Measurements from ENCODE around the gene SLC22A1. TPM values are rescaled to one million over a fixed set of nuclear protein-coding genes. Genes with fewer than 3 reads are reported as not detected.
"Not testable (repeated sequence)": the region's sequence is repeated elsewhere in the genome, so short reads cannot be mapped to it uniquely, and the experiment has no call there.

The SLC22A1 gene
- polyA plus RNA-seq, 2 of the 4 experiments (the other 2 are of a cell fraction): 2.1 TPM

DNA sequence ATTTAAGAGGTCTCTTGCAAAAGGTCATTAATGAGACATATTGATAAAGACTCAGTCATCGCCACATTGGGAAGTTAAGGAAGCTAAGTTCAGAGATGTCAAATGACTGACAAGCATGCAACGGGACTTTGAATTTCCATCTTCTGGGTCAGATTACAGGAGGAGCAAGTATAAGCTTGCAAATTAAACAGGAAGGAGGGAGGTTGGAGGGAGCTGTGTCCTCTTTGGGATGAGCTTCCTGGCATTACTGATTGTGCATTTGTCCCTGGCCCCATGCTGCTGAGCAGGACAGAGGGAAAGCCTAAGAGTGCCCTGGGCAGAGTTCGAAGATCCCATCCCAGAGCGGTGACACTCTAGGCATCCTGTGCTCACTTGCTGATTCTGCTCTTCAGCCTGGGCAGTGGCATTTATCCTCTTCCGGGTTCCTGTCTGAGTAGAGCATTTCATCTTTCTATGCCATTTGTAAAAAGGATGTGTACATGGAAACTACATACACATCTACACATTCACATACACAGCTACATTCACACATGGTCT is 40.5 kb downstream of the SLC22A1 start:
- no peak overlapping the region for H3K4me3 ChIP-seq
- no peak overlapping the region for H3K27ac ChIP-seq
- DNase-seq (ENCODE audit: low read depth in 1 of 2, low spot score in 1 of 2) (no peak), FAIRE-seq (no peak), ATAC-seq (no peak)
- ChIA-PET CTCF (interaction anchor here (1.2 to 1.5 kb wide), 3 partner anchors 14 to 294 kb away, joined by 3 to 4 read pairs (median 3); no protein-coding TSS in a partner anchor), POLR2A (no interaction called here)
- WGBS (ENCODE audit: missing lambda C conversion rate): 93% methylated on average over 5 of the region's 5 CpGs
- H3K9me3 ChIP-seq: no peaks in the 10 kb centered on the region
- no peak overlapping the region for H3K4me2 ChIP-seq
- peaks cover 10% of the 10 kb centered on the region for H3K4me1 ChIP-seq
- TF ChIP-seq PHF8 (IDR thresholded peaks at IDR 0.05; ENCODE audit: borderline replicate concordance, low read depth) (no peak), SMC3 (IDR thresholded peaks at IDR 0.05) (no peak)

DNA sequence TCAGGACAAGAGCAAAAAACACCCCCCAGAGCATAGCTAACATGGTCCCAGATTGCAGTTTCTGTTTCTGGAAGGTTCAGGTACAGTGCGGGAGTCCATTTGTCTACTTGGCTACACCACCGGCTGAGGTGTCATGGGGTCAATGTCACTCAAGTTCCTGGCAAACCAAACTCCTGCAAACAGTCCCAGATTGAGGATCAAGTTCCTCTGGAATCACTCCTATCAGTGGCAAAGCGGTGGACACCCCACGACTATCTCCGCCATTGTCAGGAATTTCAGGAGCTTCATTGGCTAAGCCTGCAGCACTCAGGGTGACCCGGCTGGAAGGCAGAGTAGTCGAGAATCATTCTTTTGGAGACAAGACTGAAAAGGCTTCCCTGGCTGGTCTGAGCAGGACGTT is 41.8 kb downstream of the SLC22A1 start:
- ATAC-seq (no peak), FAIRE-seq (no peak), DNase-seq (ENCODE audit: low read depth in 1 of 2, low spot score in 1 of 2) (no peak)
- POLR2A ChIA-PET: no interaction called here
- WGBS (ENCODE audit: missing lambda C conversion rate): 84% methylated on average over 8 of the region's 8 CpGs
- Histone ChIP-seq H3K27ac (no peak overlapping the region), H3K4me3 (no peak overlapping the region), H3K9me3 (no peaks in the 10 kb centered on the region), H3K4me1 (peaks cover 10% of the 10 kb centered on the region), H3K4me2 (no peak overlapping the region)
- TF ChIP-seq BHLHE40 (IDR thresholded peaks at IDR 0.05; ENCODE audit: low read depth, low read length) (no peak), MYC (IDR thresholded peaks at IDR 0.05; ENCODE audit: borderline replicate concordance, low read length) (no peak), ZFP36 (IDR thresholded peaks at IDR 0.05; ENCODE audit: borderline replicate concordance, partially characterized antibody) (no peak), ZC3H11A (IDR thresholded peaks at IDR 0.05) (no peak), GATA3 (IDR thresholded peaks at IDR 0.05; ENCODE audit: borderline replicate concordance) (no peak), TFCP2L1 (CRISPR knock-in tag; IDR thresholded peaks at IDR 0.05) (no peak), RAD21 (conservative IDR thresholded peaks at IDR 0.05 in 1 of 2, IDR thresholded peaks at IDR 0.05 in 1 of 2) (no peak), HOXB5 (CRISPR knock-in tag; IDR thresholded peaks at IDR 0.05) (no peak), MAZ (IDR thresholded peaks at IDR 0.05; ENCODE audit: borderline replicate concordance, low read depth, low read length) (no peak), RCOR1 (IDR thresholded peaks at IDR 0.05; ENCODE audit: low read depth, low read length) (no peak), KDM1A (IDR thresholded peaks at IDR 0.05; ENCODE audit: low read depth) (no peak), RFX5 (IDR thresholded peaks at IDR 0.05) (no peak), ESRRA (IDR thresholded peaks at IDR 0.05; ENCODE audit: borderline replicate concordance, low read length) (no peak)
- TF ChIP-seq, protein P1, sequence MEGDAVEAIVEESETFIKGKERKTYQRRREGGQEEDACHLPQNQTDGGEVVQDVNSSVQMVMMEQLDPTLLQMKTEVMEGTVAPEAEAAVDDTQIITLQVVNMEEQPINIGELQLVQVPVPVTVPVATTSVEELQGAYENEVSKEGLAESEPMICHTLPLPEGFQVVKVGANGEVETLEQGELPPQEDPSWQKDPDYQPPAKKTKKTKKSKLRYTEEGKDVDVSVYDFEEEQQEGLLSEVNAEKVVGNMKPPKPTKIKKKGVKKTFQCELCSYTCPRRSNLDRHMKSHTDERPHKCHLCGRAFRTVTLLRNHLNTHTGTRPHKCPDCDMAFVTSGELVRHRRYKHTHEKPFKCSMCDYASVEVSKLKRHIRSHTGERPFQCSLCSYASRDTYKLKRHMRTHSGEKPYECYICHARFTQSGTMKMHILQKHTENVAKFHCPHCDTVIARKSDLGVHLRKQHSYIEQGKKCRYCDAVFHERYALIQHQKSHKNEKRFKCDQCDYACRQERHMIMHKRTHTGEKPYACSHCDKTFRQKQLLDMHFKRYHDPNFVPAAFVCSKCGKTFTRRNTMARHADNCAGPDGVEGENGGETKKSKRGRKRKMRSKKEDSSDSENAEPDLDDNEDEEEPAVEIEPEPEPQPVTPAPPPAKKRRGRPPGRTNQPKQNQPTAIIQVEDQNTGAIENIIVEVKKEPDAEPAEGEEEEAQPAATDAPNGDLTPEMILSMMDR (IDR thresholded peaks at IDR 0.05): no peak
- TF ChIP-seq, protein P2, sequence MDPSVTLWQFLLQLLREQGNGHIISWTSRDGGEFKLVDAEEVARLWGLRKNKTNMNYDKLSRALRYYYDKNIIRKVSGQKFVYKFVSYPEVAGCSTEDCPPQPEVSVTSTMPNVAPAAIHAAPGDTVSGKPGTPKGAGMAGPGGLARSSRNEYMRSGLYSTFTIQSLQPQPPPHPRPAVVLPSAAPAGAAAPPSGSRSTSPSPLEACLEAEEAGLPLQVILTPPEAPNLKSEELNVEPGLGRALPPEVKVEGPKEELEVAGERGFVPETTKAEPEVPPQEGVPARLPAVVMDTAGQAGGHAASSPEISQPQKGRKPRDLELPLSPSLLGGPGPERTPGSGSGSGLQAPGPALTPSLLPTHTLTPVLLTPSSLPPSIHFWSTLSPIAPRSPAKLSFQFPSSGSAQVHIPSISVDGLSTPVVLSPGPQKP (IDR thresholded peaks at IDR 0.05; ENCODE audit: low read depth, low read length): no peak
- CTCF ChIA-PET: no interaction called here

DNA sequence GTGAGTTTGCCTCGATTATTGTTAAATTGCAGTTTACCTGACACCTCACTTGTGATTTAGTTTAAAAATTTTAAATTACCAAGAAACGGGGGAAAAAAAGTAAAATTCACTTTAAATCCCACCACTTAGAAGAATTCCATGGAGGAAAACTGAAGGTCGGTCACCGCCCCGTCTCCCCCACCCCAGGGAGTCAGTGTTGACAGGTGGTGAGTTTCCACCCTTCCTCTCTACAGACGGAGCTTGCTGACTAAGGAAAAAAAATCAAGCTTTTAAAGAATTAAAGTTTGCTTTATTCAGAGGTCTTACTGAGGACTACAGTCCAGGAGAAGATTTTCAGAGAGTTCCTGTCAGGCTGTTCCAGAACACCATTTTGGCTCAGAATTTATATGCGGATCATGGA is 42.3 kb downstream of the SLC22A1 start:
- Histone ChIP-seq H3K9me3 (no peaks in the 10 kb centered on the region), H3K4me3 (no peak overlapping the region), H3K4me1 (peaks cover 10% of the 10 kb centered on the region), H3K4me2 (no peak overlapping the region), H3K27ac (no peak overlapping the region)
- ChIA-PET CTCF (no interaction called here), POLR2A (no interaction called here)
- FAIRE-seq: no peak
- DNase-seq (ENCODE audit: low read depth in 1 of 2, low spot score in 1 of 2): no peak
- no peak for ATAC-seq
- TF ChIP-seq MAFK (IDR thresholded peaks at IDR 0.05; ENCODE audit: partially characterized antibody): peak; percentile 9
- TF ChIP-seq, protein P3, sequence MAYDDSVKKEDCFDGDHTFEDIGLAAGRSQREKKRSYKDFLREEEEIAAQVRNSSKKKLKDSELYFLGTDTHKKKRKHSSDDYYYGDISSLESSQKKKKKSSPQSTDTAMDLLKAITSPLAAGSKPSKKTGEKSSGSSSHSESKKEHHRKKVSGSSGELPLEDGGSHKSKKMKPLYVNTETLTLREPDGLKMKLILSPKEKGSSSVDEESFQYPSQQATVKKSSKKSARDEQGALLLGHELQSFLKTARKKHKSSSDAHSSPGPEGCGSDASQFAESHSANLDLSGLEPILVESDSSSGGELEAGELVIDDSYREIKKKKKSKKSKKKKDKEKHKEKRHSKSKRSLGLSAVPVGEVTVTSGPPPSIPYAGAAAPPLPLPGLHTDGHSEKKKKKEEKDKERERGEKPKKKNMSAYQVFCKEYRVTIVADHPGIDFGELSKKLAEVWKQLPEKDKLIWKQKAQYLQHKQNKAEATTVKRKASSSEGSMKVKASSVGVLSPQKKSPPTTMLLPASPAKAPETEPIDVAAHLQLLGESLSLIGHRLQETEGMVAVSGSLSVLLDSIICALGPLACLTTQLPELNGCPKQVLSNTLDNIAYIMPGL (CRISPR knock-in tag; IDR thresholded peaks at IDR 0.05; ENCODE audit: borderline replicate concordance): no peak
- WGBS (ENCODE audit: missing lambda C conversion rate): 61% methylated on average over 7 of the region's 7 CpGs

DNA sequence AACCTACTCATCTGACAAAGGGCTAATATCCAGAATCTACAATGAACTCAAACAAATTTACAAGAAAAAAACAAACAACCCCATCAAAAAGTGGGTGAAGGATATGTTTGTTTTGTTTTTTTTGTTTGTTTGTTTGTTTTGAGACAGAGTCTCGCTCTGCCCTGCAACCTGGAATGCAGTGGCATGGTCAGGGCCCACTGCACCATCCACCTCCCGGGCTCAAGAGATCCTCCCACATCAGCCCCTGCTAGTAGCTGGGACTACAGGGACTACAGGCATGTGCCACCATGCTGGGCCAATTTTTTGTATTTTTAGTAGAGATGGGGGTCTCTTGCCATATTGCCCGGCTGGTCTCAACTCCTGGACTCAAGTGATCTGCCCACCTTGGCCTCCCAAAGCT is 44.3 kb downstream of the SLC22A1 start:
- H3K4me1 ChIP-seq; FAIRE-seq; POLR2A ChIA-PET; ATAC-seq; H3K27ac ChIP-seq; H3K9me3 ChIP-seq; H3K4me3 ChIP-seq; H3K4me2 ChIP-seq; DNase-seq (ENCODE audit: low read depth in 1 of 2, low spot score in 1 of 2): not testable (repeated sequence)
- CTCF ChIA-PET: interaction anchor here (1.3 kb wide), 1 partner anchor 12 kb away, joined by 3 read pairs; no protein-coding TSS in a partner anchor
- 68% methylated on average over 3 of the region's 3 CpGs for WGBS (ENCODE audit: missing lambda C conversion rate)

Data from A549 (cell line).